Peyer's patch (tissue), 4 donors: Measurements from ENCODE around the gene ADORA2B.

ENCODE experiments used
- CTCF ChIP-seq, 6 experiments: fragments of 450-650 bp in 4 of 6; fragments of 200-600 bp in 2 of 6; sonication (generic) in 1 of 6; IDR thresholded peaks; one replicate each; pipeline ENCODE4 v1.5.1; 2017 to 2019; ENCODE audit warnings: antibody characterized with exemption in 6 of 6, mild to moderate bottlenecking in 3 of 6, moderate library complexity in 1 of 6
- POLR2A ChIP-seq, 2 donors: fragments of 450-650 bp; IDR thresholded peaks; one replicate each; pipeline ENCODE4 v1.5.1; 2017; ENCODE audit warnings: antibody characterized with exemption in 2 of 2, mild to moderate bottlenecking in 2 of 2, moderate library complexity in 2 of 2

GRCh38 chr17:15952048-15952532, 7.2 kb downstream of the ADORA2B start:
- TF ChIP-seq POLR2A (IDR thresholded peaks at IDR 0.05) = no peak
- no peak for TF ChIP-seq CTCF (IDR thresholded peaks at IDR 0.05)
